Spleen (tissue), 11 donors: Measurements from ENCODE around the gene HOXA7. TPM values are rescaled to one million over a fixed set of nuclear protein-coding genes. Genes with fewer than 3 reads are reported as not detected.

ENCODE experiments used
- DNase-seq: peaks from one replicate; pipeline ENCODE4 v3.0.0-alpha.2; 2020
- H3K27ac ChIP-seq, 8 donors: fragments of 200-600 bp; sonication (generic) in 7 of 8; 1 replicate in 4 of 8; 2 replicates in 4 of 8; pipeline versions ENCODE4 v1.5.0 to v1.8.0; 2016 to 2021; ENCODE audit warnings: inconsistent platforms in 4 of 8, mild to moderate bottlenecking in 4 of 8, moderate library complexity in 1 of 8
- H3K27me3 ChIP-seq, 7 donors: fragments of 200-600 bp; sonication (generic) in 6 of 7; replicated peaks in 1 of 7; 1 replicate in 4 of 7; 2 replicates in 3 of 7; pipeline versions ENCODE4 v1.5.0 to v1.8.0; 2016 to 2021; ENCODE audit warnings: inconsistent platforms in 3 of 7, mild to moderate bottlenecking in 1 of 7
- H3K36me3 ChIP-seq, 6 donors: fragments of 200-600 bp; sonication (generic) in 5 of 6; 1 replicate in 4 of 6; 2 replicates in 2 of 6; pipeline versions ENCODE4 v1.5.0 to v1.8.0; 2016 to 2021; ENCODE audit warnings: inconsistent platforms in 2 of 6
- H3K4me1 ChIP-seq, 6 donors: fragments of 200-600 bp; sonication (generic) in 5 of 6; 1 replicate in 3 of 6; 2 replicates in 3 of 6; pipeline versions ENCODE4 v1.5.0 to v1.8.0; 2016 to 2021; ENCODE audit warnings: inconsistent platforms in 3 of 6
- H3K4me3 ChIP-seq, 8 donors: fragments of 200-600 bp; sonication (generic) in 7 of 8; 1 replicate in 4 of 8; 2 replicates in 4 of 8; pipeline versions ENCODE4 v1.5.0 to v1.8.0; 2016 to 2021; ENCODE audit warnings: inconsistent platforms in 4 of 8, mild to moderate bottlenecking in 4 of 8, moderate library complexity in 2 of 8
- H3K9me3 ChIP-seq, 8 donors: fragments of 200-600 bp; sonication (generic) in 7 of 8; 1 replicate in 4 of 8; 2 replicates in 4 of 8; pipeline versions ENCODE4 v1.5.0 to v1.8.0; 2016 to 2021; ENCODE audit warnings: inconsistent platforms in 4 of 8
- POLR2A ChIP-seq, 3 donors: fragments of 450-650 bp; IDR thresholded peaks; one replicate each; pipeline ENCODE4 v1.5.1; 2017; ENCODE audit warnings: antibody characterized with exemption in 3 of 3, mild to moderate bottlenecking in 1 of 3
- POLR2AphosphoS5 ChIP-seq, 3 donors: sonication (generic); formaldehyde crosslinking; IDR thresholded peaks; one replicate each; pipeline ENCODE4 v1.5.1; 2017; ENCODE audit warnings: antibody characterized with exemption in 3 of 3
- WGBS, 5 donors: extraction: QIAGEN DNeasy Blood & Tissue Kit in 3 of 5; methylation state at CpG; one replicate each; pipeline versions ENCODE4 v1.1.5 to v1.1.7; 2013 to 2018; 5-methylcytosine and 5-hydroxymethylcytosine counted together
- intact Hi-C: fragments of 100-400 bp; cut with DNase I; formaldehyde crosslinking; loops from one replicate; pipeline ENCODE4 v1.15.0; 2023; ENCODE audit warnings: low total_unique reads
- polyA plus RNA-seq, 3 donors: library from polyadenylated mRNA; stranded (reverse); fragments of 200-250 nt; gene quantifications; one replicate each; pipeline ENCODE4 v1.2.1, GENCODE V29; 2013
- total RNA-seq, 7 donors: library from RNA; depleted of rRNA in 3 of 7; stranded (reverse); fragments of >200 nt in 3 of 7; fragmentation: NEBNext Ultra II Directional in 4 of 7; extraction: Animal tissue kit (Norgen Biotek cat#: 25700) in 4 of 7; gene quantifications; one replicate each; pipeline versions ENCODE4 v1.1.0 to v1.2.1, GENCODE V29; 2016 to 2021
- TF ChIP-seq, protein P1 (sequence below), 11 experiments: fragments of 200-600 bp in 7 of 11; fragments of 450-650 bp in 4 of 11; sonication (generic) in 4 of 11; IDR thresholded peaks in 8 of 11; conservative IDR thresholded peaks in 3 of 11; 1 replicate in 7 of 11; 2 replicates in 4 of 11; pipeline versions ENCODE4 v1.4.0 to v1.8.0; 2016 to 2021; ENCODE audit warnings: antibody characterized with exemption in 11 of 11, inconsistent platforms in 4 of 11, mild to moderate bottlenecking in 1 of 11
- donor health status: healthy with polysubstance abuse.
- donor health status: DM: no; HTN: no; CAD: no; lungs with moderate emphysema.
- donor health status: DM: no; HTN: no; CAD: no.
- donor health status: Bipolar disorder and iron deficiency.
- donor health status: healthy.
- donor health status: DM: no; HTN: no; CAD: no.
- donor health status: DM: yes; HTN: yes; CAD: no.

Gene HOXA7
- total and polyA plus RNA-seq, 10 donors, result 0.55 to 8.0 (median 2.4) TPM

- Histone ChIP-seq H3K27me3 (peaks cover 14 to 100% (median 93%) of the 10 kb centered on the region in 7 donors), H3K27ac (no peak overlapping the region), H3K36me3 (no peaks in the 10 kb centered on the region), H3K4me1 (peaks cover 10 to 91% (median 58%) of the 10 kb centered on the region in 6 donors), H3K4me3 (no peak overlapping the region), H3K9me3 (peaks cover 0 to 4% (median 0%) of the 10 kb centered on the region in 8 donors)
- intact Hi-C loops, result no loop called here
- WGBS, 5 donors, result 20 to 30% (median 23%) methylated on average over 34 to 35 of the region's 35 CpGs
- TF ChIP-seq, protein P1, sequence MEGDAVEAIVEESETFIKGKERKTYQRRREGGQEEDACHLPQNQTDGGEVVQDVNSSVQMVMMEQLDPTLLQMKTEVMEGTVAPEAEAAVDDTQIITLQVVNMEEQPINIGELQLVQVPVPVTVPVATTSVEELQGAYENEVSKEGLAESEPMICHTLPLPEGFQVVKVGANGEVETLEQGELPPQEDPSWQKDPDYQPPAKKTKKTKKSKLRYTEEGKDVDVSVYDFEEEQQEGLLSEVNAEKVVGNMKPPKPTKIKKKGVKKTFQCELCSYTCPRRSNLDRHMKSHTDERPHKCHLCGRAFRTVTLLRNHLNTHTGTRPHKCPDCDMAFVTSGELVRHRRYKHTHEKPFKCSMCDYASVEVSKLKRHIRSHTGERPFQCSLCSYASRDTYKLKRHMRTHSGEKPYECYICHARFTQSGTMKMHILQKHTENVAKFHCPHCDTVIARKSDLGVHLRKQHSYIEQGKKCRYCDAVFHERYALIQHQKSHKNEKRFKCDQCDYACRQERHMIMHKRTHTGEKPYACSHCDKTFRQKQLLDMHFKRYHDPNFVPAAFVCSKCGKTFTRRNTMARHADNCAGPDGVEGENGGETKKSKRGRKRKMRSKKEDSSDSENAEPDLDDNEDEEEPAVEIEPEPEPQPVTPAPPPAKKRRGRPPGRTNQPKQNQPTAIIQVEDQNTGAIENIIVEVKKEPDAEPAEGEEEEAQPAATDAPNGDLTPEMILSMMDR (IDR thresholded peaks at IDR 0.05 in 8 of 11, conservative IDR thresholded peaks at IDR 0.05 in 3 of 11), result no peak
- no peak for TF ChIP-seq POLR2A (IDR thresholded peaks at IDR 0.05)
- TF ChIP-seq POLR2AphosphoS5 (IDR thresholded peaks at IDR 0.05), result peak in 1 of 3 donors; percentile 31
- peak; percentile 69 for DNase-seq
Measured at GRCh38 chr7:27158436-27159265, 2.2 kb upstream of the HOXA7 start.

DNA sequence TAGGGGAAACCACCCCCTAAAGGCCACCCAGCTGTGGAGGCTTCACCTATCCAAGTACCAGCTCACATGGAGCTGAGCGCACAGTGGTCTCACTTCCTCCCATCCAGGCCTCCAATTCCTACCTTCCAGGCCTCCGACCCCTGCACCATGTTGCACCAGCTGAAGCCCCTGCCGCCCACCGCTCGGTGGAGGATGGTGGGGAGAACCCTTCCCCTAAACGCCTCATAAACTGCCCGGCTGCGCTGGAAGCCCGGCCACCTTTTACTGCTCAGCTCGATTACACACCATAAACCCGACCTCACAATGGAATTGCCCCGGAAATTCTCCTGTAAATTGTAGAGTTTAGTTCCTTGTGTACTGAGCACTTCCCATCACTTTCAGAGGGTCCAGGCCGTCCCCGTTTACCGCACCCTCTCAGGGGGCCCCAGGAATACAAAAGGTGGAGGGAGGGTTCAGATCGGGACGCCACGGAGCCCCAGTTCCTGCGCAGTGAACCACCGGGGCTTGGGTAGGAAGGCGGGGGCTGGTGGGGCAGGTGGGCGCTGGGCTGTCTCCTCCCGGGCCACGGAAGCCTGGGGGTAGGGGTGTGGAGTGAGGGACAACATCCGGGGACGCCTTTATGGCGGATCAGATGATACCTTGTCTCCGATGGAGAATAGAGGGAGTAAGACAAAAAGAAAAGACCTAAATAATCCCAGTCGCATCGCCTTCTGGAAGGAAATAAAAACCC lies 1.4 kb upstream of the HOXA7 start:
- peaks cover 19 to 100% (median 95%) of the 10 kb centered on the region in 7 donors for H3K27me3 ChIP-seq
- no peak overlapping the region for H3K27ac ChIP-seq
- H3K9me3 ChIP-seq, result peaks cover 0 to 4% (median 0%) of the 10 kb centered on the region in 8 donors
- TF ChIP-seq, protein P1 (IDR thresholded peaks at IDR 0.05 in 8 of 11, conservative IDR thresholded peaks at IDR 0.05 in 3 of 11), result no peak
- TF ChIP-seq POLR2AphosphoS5 (IDR thresholded peaks at IDR 0.05) (no peak), POLR2A (IDR thresholded peaks at IDR 0.05) (no peak)
- peaks cover 10 to 86% (median 58%) of the 10 kb centered on the region in 6 donors for H3K4me1 ChIP-seq
- DNase-seq, result no peak
- no peaks in the 10 kb centered on the region for H3K36me3 ChIP-seq
- peak overlapping the region in 1 of 8 donors; percentile 7 for H3K4me3 ChIP-seq
- 12 to 23% (median 14%) methylated on average over 30 of the region's 30 CpGs for WGBS, 5 donors
- intact Hi-C loops, result no loop called here

DNA sequence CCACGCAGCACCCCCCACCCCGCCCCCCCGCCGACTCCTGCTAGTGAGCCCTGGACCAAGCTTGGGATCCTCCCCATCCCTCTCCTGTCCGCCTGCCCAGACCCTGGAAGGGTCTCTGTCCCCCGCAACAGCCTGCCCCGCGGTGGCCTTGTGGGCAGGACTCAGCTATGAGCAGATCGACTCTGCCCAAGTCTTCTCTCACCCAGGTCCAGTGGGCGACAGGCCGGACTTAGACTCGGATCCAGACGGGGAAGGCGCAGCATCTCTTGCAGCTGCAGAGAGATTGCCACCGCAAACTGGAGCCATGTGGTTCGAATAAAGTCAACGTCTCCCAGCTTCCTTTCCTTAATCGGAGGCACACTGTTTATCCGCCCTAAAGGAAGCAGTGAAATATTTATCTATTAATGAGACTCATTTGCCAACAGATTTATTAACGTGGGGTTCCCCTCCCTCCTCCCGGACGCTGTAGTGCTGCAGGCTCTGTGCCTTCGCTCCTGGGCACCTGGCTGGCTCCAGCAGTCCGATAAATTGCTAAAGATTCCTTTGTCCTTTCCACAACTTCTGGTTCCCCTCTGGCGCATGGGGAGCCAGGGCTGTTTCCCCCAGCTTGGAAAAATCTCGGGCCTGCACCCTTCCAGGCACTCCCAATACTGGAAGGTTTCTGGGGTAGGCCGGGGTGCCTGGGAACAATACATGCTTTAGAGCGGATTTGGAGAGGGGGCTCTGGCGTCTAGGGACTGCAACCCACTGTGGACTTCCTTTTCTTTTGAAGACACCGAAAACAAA lies 634 bp upstream of the HOXA7 start:
- Histone ChIP-seq H3K36me3 (no peaks in the 10 kb centered on the region), H3K27ac (peak overlapping the region in 5 of 8 donors; percentile 70 to 82 (median 78)), H3K27me3 (peaks cover 22 to 100% (median 99%) of the 10 kb centered on the region in 7 donors), H3K4me3 (peak overlapping the region in 7 of 8 donors; percentile 16 to 67 (median 37)), H3K4me1 (peaks cover 13 to 92% (median 65%) of the 10 kb centered on the region in 6 donors), H3K9me3 (peaks cover 0 to 4% (median 0%) of the 10 kb centered on the region in 8 donors)
- TF ChIP-seq POLR2A (IDR thresholded peaks at IDR 0.05), result no peak
- no peak for TF ChIP-seq POLR2AphosphoS5 (IDR thresholded peaks at IDR 0.05)
- TF ChIP-seq, protein P1 (IDR thresholded peaks at IDR 0.05 in 8 of 11, conservative IDR thresholded peaks at IDR 0.05 in 3 of 11), result no peak
- intact Hi-C loops, result no loop called here
- WGBS, 5 donors, result 9 to 14% (median 11%) methylated on average over 19 to 30 of the region's 30 CpGs
- peak; percentile 70 for DNase-seq
